ENCODE data around the gene SERPINI1.
"Not testable (repeated sequence)": the region's sequence is repeated elsewhere in the genome, so short reads cannot be mapped to it uniquely, and the experiment has no call there.

SERPINI1 gene

GRCh38 chr3:167787440-167787839 lies 51.9 kb downstream of the SERPINI1 start:
- DNase-seq: no peak

GRCh38 chr3:167798443-167798842 lies 62.9 kb downstream of the SERPINI1 start:
- DNase-seq: no peak
- TF ChIP-seq POLR2A (IDR thresholded peaks at IDR 0.05; ENCODE audit: low read length) (no peak), GATA1 (IDR thresholded peaks at IDR 0.05; ENCODE audit: low read depth, low read length) (no peak)

More at GRCh38 chr3:167787440-167787839, 51.9 kb downstream of the SERPINI1 start:
- TF ChIP-seq GATA1 (IDR thresholded peaks at IDR 0.05; ENCODE audit: low read depth, low read length) (no peak), POLR2A (IDR thresholded peaks at IDR 0.05; ENCODE audit: low read length) (no peak)

GRCh38 chr3:167808910-167809309 lies 73.4 kb downstream of the SERPINI1 start:
- TF ChIP-seq POLR2A (IDR thresholded peaks at IDR 0.05; ENCODE audit: low read length): no peak
- no peak for TF ChIP-seq GATA1 (IDR thresholded peaks at IDR 0.05; ENCODE audit: low read depth, low read length)
- DNase-seq: no peak

- DNase-seq: no peak
- no peak for TF ChIP-seq POLR2A (IDR thresholded peaks at IDR 0.05; ENCODE audit: low read length)
- TF ChIP-seq GATA1 (IDR thresholded peaks at IDR 0.05; ENCODE audit: low read depth, low read length): no peak
These were observed 74.7 kb downstream of the SERPINI1 start for GRCh38 chr3:167810236-167810635.

- TF ChIP-seq POLR2A (IDR thresholded peaks at IDR 0.05; ENCODE audit: low read length): no peak
- no peak for TF ChIP-seq GATA1 (IDR thresholded peaks at IDR 0.05; ENCODE audit: low read depth, low read length)
- DNase-seq: no peak
These were observed 75.5 kb downstream of the SERPINI1 start for GRCh38 chr3:167811031-167811430.

- TF ChIP-seq POLR2A (IDR thresholded peaks at IDR 0.05; ENCODE audit: low read length) (no peak), GATA1 (IDR thresholded peaks at IDR 0.05; ENCODE audit: low read depth, low read length) (no peak)
- peak in 1 of 2 experiments; percentile 5 for DNase-seq
These were observed 77.9 kb downstream of the SERPINI1 start for GRCh38 chr3:167813169-167814123.

- TF ChIP-seq GATA1 (IDR thresholded peaks at IDR 0.05; ENCODE audit: low read depth, low read length) (no peak), POLR2A (IDR thresholded peaks at IDR 0.05; ENCODE audit: low read length) (no peak)
- DNase-seq: no peak
These were observed 79.0 kb downstream of the SERPINI1 start for GRCh38 chr3:167814441-167814951.

- TF ChIP-seq POLR2A (IDR thresholded peaks at IDR 0.05; ENCODE audit: low read length) (no peak), GATA1 (IDR thresholded peaks at IDR 0.05; ENCODE audit: low read depth, low read length) (no peak)
- DNase-seq: no peak
These were observed 81.4 kb downstream of the SERPINI1 start for GRCh38 chr3:167816953-167817352.

- no peak for DNase-seq
- no peak for TF ChIP-seq GATA1 (IDR thresholded peaks at IDR 0.05; ENCODE audit: low read depth, low read length)
- TF ChIP-seq POLR2A (IDR thresholded peaks at IDR 0.05; ENCODE audit: low read length): no peak
These were observed 84.8 kb downstream of the SERPINI1 start for GRCh38 chr3:167820102-167820865.

GRCh38 chr3:167821248-167821805 lies 85.8 kb downstream of the SERPINI1 start:
- TF ChIP-seq GATA1 (IDR thresholded peaks at IDR 0.05; ENCODE audit: low read depth, low read length) (no peak), POLR2A (IDR thresholded peaks at IDR 0.05; ENCODE audit: low read length) (no peak)
- no peak for DNase-seq

GRCh38 chr3:167823738-167824137 lies 88.2 kb downstream of the SERPINI1 start:
- DNase-seq: no peak

GRCh38 chr3:167827588-167827987 lies 92.1 kb downstream of the SERPINI1 start:
- DNase-seq: not testable (repeated sequence)

More at GRCh38 chr3:167823738-167824137, 88.2 kb downstream of the SERPINI1 start:
- TF ChIP-seq POLR2A (IDR thresholded peaks at IDR 0.05; ENCODE audit: low read length): no peak
- TF ChIP-seq GATA1 (IDR thresholded peaks at IDR 0.05; ENCODE audit: low read depth, low read length): no peak

GRCh38 chr3:167829071-167829470 lies 93.5 kb downstream of the SERPINI1 start:
- no peak for DNase-seq
- TF ChIP-seq GATA1 (IDR thresholded peaks at IDR 0.05; ENCODE audit: low read depth, low read length): no peak
- no peak for TF ChIP-seq POLR2A (IDR thresholded peaks at IDR 0.05; ENCODE audit: low read length)

- DNase-seq: no peak
- TF ChIP-seq POLR2A (IDR thresholded peaks at IDR 0.05; ENCODE audit: low read length) (no peak), GATA1 (IDR thresholded peaks at IDR 0.05; ENCODE audit: low read depth, low read length) (no peak)
These were observed 94.5 kb downstream of the SERPINI1 start for GRCh38 chr3:167830007-167830406.

Measured in erythroblast (primary cell).